ENCODE measurements around the gene QKI. TPM values are rescaled to one million over a fixed set of nuclear protein-coding genes. Genes with fewer than 3 reads are reported as not detected.
A peak's percentile ranks its signal among the peaks of the same experiment; 100 is the strongest.

QKI gene
- 10 to 100 TPM; 47.6 to 80.8 (median 76.3) TPM for total RNA-seq
- long read RNA-seq, partial matches to known transcripts: 0 of 7 reads
- long read RNA-seq, other reads (novel, unspliced or antisense): 6 of 7 reads

- H3K27ac ChIP-seq: peak within 1 kb of the TSS; percentile 97 to 100 (median 98)
- TF ChIP-seq CTCF (IDR thresholded peaks at IDR 0.05) (no peak), POLR2A (IDR thresholded peaks at IDR 0.05) (peak; percentile 91)
- intact Hi-C loops (cut with DNase I): loop anchor here in 1 of 2 donors (10.0 kb wide), 1 partner anchor 220 kb away; no protein-coding TSS in a partner anchor
- no peaks in the 10 kb centered on the region for H3K27me3 ChIP-seq
- H3K36me3 ChIP-seq: no peaks in the 10 kb centered on the region
- peak within 1 kb of the TSS; percentile 75 to 80 (median 75) for H3K4me3 ChIP-seq
- H3K9me3 ChIP-seq: no peaks in the 10 kb centered on the region
- DNase-seq (peak; percentile 93 to 94 (median 93)), ATAC-seq (peak; percentile 42 to 70 (median 55))
- H3K4me1 ChIP-seq: peaks cover 0 to 18% (median 8%) of the 10 kb centered on the region in 4 donors
- 2% methylated on average over 29 of the region's 127 CpGs for WGBS (ENCODE audit: insufficient coverage, low coverage, low lambda C conversion rate, missing lambda C conversion rate)
Observed at GRCh38 chr6:163414117-163414945, at the start of gene QKI. TSS of gene QKI (plus strand) at chr6:163414718. CDS start at chr6:163415194, 476 bp downstream.

DNA sequence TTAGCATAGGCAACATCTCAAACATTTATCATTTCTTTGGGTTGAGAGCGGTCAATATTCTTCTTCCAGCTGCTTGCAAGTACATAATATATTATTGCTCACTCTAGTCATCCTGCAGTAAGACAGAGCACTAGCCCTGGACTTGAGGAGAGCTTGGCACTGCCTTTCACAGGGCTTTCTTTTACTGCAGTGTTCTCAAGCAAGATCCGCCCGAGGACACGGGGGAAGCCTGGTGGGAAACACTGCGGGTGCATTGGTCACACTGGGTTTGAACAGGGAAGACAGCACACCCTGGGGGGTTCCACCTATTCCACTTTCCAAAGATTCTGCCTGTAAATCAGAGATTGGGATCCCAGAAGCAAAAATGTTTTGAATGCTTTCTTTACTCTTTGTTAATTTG, 48.2 kb upstream of the QKI start:
- Histone ChIP-seq H3K9me3 (no peaks in the 10 kb centered on the region), H3K36me3 (no peaks in the 10 kb centered on the region), H3K27me3 (no peaks in the 10 kb centered on the region), H3K4me3 (no peak overlapping the region), H3K4me1 (no peaks in the 10 kb centered on the region), H3K27ac (no peak overlapping the region)
- DNase-seq: no peak
- WGBS (ENCODE audit: insufficient coverage, low coverage, low lambda C conversion rate, missing lambda C conversion rate): 85% methylated on average over 5 of the region's 5 CpGs
- intact Hi-C loops (cut with DNase I): no loop called here
- ATAC-seq: no peak
- TF ChIP-seq POLR2A (IDR thresholded peaks at IDR 0.05) (no peak), CTCF (IDR thresholded peaks at IDR 0.05) (no peak)

- DNase-seq: no peak
- TF ChIP-seq POLR2A (IDR thresholded peaks at IDR 0.05) (no peak), CTCF (IDR thresholded peaks at IDR 0.05) (no peak)
- H3K9me3 ChIP-seq: no peaks in the 10 kb centered on the region
- no peak for ATAC-seq
- no peaks in the 10 kb centered on the region for H3K36me3 ChIP-seq
- intact Hi-C loops (cut with DNase I): no loop called here
- H3K27me3 ChIP-seq: no peaks in the 10 kb centered on the region
- H3K4me3 ChIP-seq: no peak overlapping the region
- 88% methylated on average over 5 of the region's 6 CpGs for WGBS (ENCODE audit: insufficient coverage, low coverage, low lambda C conversion rate, missing lambda C conversion rate)
- no peaks in the 10 kb centered on the region for H3K4me1 ChIP-seq
- no peak overlapping the region for H3K27ac ChIP-seq
Observed at GRCh38 chr6:163367497-163368183, 46.9 kb upstream of the QKI start.

- no peak for TF ChIP-seq POLR2A (IDR thresholded peaks at IDR 0.05)
- no peak for TF ChIP-seq CTCF (IDR thresholded peaks at IDR 0.05)
- no peak overlapping the region for H3K27ac ChIP-seq
- H3K4me1 ChIP-seq: no peaks in the 10 kb centered on the region
- H3K27me3 ChIP-seq: no peaks in the 10 kb centered on the region
- ATAC-seq (no peak), DNase-seq (no peak)
- intact Hi-C loops (cut with DNase I): no loop called here
- 40% methylated on average over 1 of the region's 1 CpG for WGBS (ENCODE audit: insufficient coverage, low coverage, low lambda C conversion rate, missing lambda C conversion rate)
- H3K4me3 ChIP-seq: no peak overlapping the region
- H3K9me3 ChIP-seq: no peaks in the 10 kb centered on the region
- no peaks in the 10 kb centered on the region for H3K36me3 ChIP-seq
Observed at GRCh38 chr6:163369141-163369540, 45.4 kb upstream of the QKI start.

Measured in right lobe of liver (tissue), 6 donors.